GM19328 (cell line): Measurements from ENCODE around the gene COQ9.

Experiments
- ATAC-seq: cut with Tn5 transposase; IDR thresholded peaks from one replicate; pipeline ENCODE4 v1.9.1; 2021; ENCODE audit warnings: mild to moderate bottlenecking, moderate library complexity; ENCODE audit not compliant: unreplicated experiment

Gene COQ9

DNA sequence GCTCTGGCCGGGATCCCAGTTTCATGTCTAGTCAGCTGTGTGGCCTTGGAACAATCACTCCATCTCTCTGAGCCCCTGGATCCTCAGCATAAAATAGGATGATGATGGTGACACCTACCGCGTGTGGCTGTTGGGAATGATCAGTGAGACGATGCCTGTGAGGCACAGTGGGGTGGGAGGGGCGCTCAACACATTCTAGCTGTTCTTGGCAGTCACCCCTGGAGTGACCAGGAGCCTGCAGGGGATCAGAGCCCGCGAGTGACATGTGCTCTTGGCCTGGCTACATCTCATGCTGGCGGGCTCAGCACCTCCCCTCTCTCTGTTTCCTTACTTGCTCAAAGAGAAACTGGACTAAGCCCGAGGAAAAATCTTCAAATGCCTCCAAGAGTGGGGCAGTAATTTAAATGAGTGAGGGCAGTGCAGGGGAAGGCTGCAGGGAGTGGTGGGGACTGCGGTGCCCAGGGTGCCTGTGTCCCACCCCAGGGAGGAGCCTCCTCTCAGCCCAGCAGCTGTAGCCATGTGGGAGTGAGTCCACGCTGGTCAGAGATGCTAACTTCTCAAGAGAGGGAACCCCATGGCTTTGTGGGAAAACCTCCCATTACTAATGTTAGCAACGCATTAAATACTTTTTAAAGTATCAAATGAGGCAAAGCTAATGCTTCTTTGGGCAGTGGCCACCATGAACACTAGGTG lies 62.1 kb downstream of the COQ9 start:
- ATAC-seq = no peak

DNA sequence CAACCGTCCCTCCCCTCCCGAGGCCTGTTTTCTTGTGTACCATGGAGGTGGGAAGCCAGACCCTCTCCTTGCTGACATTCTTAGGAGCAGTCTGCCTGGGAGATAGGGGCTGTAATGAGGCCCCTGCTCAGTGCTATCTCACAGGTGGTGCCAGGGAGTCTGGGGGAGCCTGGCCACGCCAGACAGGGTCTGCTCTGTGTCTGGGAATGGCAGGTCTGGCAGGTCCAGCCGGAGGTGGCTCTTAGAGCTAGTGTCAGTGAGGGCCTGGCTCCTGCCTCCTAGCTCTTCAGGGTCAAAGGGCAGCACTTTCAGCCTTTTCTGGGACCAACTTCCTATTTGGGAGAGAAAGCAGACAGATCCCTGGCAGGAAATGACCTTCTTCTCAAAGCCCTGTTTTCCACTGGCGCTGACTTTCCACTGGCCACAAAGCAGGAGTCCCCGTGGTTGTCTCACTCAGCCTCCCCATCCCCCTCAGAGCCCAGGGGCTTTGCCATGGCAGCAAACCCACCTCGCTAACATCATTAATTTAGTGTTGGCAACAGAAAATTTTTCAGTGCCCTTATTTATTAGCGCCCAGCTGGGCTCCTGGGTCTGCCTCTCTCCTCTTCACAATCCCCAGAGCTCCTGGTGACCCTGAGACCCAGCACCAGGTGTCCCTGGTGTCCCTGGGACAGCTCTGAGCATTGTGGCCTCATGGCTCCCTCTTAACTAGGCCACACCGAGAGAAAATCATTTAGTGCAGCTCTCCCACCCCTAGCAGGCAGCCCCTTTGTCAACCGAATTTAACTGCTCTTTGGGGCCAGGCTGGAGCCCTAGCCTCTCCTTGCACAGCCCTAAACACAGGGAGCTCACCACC lies 63.0 kb downstream of the COQ9 start:
- ATAC-seq = no peak
